ENCODE measurements around the gene SAT1. TPM values are rescaled to one million over a fixed set of nuclear protein-coding genes. Genes with fewer than 3 reads are reported as not detected.

The SAT1 gene
- total RNA-seq, 1 donor from 2014 or later = 211 TPM

- peak; percentile 81 to 83 for DNase-seq (ENCODE audit: low read depth in 2 of 2)
Measured at GRCh38 chrX:23773601-23774175, 9.3 kb upstream of the SAT1 start.

GRCh38 chrX:23776363-23776762 is 6.6 kb upstream of the SAT1 start:
- DNase-seq (ENCODE audit: low read depth in 2 of 2) = no peak

GRCh38 chrX:23779025-23779424 is 3.9 kb upstream of the SAT1 start:
- DNase-seq (ENCODE audit: low read depth in 2 of 2) = peak in 1 of 2 donors; percentile 21

- DNase-seq (ENCODE audit: low read depth in 2 of 2) = peak; percentile 20 to 31
Measured at GRCh38 chrX:23782455-23782854, 518 bp upstream of the SAT1 start.

- DNase-seq (ENCODE audit: low read depth in 2 of 2) = no peak
Measured at GRCh38 chrX:23783589-23784469, 856 bp downstream of the SAT1 start.

GRCh38 chrX:23784470-23785331 is 1.7 kb downstream of the SAT1 start:
- DNase-seq (ENCODE audit: low read depth in 2 of 2) = peak in 1 of 2 donors; percentile 33

GRCh38 chrX:23785580-23785979 is 2.6 kb downstream of the SAT1 start:
- DNase-seq (ENCODE audit: low read depth in 2 of 2) = peak in 1 of 2 donors; percentile 33

- peak; percentile 45 to 76 for DNase-seq (ENCODE audit: low read depth in 2 of 2)
Measured at GRCh38 chrX:23786268-23786815, 3.4 kb downstream of the SAT1 start.

- DNase-seq (ENCODE audit: low read depth in 2 of 2) = peak in 1 of 2 donors; percentile 48
Measured at GRCh38 chrX:23787745-23788118, 4.8 kb downstream of the SAT1 start.

- DNase-seq (ENCODE audit: low read depth in 2 of 2) = no peak
Measured at GRCh38 chrX:23788521-23788920, 5.5 kb downstream of the SAT1 start.

GRCh38 chrX:23788946-23789345 is 6.0 kb downstream of the SAT1 start:
- DNase-seq (ENCODE audit: low read depth in 2 of 2) = no peak

GRCh38 chrX:23789386-23790154 is 6.6 kb downstream of the SAT1 start:
- DNase-seq (ENCODE audit: low read depth in 2 of 2) = no peak

GRCh38 chrX:23790155-23790497 is 7.2 kb downstream of the SAT1 start:
- DNase-seq (ENCODE audit: low read depth in 2 of 2) = no peak

GRCh38 chrX:23792861-23793553 is 10.0 kb downstream of the SAT1 start:
- DNase-seq (ENCODE audit: low read depth in 2 of 2) = peak in 1 of 2 donors; percentile 72

- no peak for DNase-seq (ENCODE audit: low read depth in 2 of 2)
Measured at GRCh38 chrX:23795221-23795620, 12.2 kb downstream of the SAT1 start.

GRCh38 chrX:23797371-23798128 is 14.6 kb downstream of the SAT1 start:
- peak in 1 of 2 donors; percentile 55 for DNase-seq (ENCODE audit: low read depth in 2 of 2)

GRCh38 chrX:23799469-23800065 is 16.6 kb downstream of the SAT1 start:
- no peak for DNase-seq (ENCODE audit: low read depth in 2 of 2)

- DNase-seq (ENCODE audit: low read depth in 2 of 2) = peak in 1 of 2 donors; percentile 71
Measured at GRCh38 chrX:23802431-23802830, 19.5 kb downstream of the SAT1 start.

- peak in 1 of 2 donors; percentile 86 for DNase-seq (ENCODE audit: low read depth in 2 of 2)
Measured at GRCh38 chrX:23803931-23804381, 21.0 kb downstream of the SAT1 start.
